ENCODE results near the gene TXNDC17. TPM values are rescaled to one million over a fixed set of nuclear protein-coding genes. Genes with fewer than 3 reads are reported as not detected.

Gene TXNDC17
- total RNA-seq (2022; extraction: Qiagen RNA extraction) = 406 to 462 TPM (median 437 TPM) in 5 replicates

DNA sequence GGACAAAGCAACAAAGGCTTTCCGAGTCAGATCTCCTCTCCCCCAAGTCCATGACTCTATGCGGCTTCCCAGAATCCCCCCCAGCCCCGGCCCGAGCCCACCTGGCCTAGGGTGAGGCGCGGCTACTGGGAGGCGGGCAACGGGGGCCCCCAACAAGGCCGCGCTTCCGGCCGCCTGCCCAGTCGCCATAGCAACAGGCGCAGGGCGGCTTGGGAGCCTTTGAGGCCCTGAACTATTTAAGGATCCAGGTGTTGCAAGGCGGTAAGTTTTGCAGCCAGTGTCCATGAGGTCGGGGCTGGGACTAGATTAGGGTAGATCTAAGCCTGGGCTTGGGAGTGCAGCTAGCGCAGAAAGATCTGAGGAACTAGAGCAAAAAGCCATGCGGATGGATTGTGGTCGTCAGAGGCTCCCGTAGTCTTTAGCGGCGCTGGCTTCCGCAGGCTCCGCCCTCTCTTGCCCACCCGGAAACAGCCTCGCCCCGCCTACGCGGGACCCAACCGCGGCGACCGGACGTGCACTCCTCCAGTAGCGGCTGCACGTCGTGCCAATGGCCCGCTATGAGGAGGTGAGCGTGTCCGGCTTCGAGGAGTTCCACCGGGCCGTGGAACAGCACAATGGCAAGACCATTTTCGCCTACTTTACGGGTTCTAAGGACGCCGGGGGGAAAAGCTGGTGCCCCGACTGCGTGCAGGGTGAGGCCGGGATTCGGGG, at the start of gene TXNDC17, which contains the start of gene KIAA0753:
TXNDC17 (plus strand) TSS at position 525 of the 711 bp plus-strand sequence; CDS start at position 548, 23 bp downstream.
KIAA0753 (minus strand) TSS at position 176 of the 711 bp plus-strand sequence. CDS start 5,608 bp downstream, outside the sequence.

DNA sequence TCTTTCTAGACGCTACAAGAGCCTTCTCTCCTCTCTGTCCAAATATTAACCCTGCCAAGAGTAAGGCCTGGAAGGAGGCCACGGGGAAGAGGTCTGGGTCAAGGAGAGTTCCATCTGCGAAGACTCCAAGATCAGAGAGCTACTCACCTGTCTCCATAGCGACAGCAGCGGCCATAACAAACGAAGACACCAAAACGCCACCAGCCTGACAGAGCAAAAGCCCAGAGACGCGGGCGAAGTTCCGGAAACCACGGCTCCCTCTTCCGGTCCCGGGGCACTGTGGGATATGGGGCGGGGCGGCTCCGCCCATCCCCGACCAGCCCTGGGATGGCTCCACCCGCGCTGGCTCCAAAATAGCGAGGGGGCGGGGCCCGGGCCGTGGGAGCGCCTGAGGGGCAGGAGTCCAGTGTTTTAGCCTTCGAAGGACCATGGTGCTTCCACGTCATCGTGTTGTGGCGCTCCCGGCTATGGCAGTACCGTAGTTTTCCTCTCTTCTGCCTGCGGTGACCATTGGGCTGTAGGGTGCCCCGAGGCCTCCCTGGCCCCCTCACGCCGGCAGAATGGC, 10.6 kb downstream of the TXNDC17 start, which contains the start of the genes C17orf100 and MED31:
C17orf100 (plus strand) TSS at position 409 of the 565 bp plus-strand sequence; CDS start at position 561, 152 bp downstream.
MED31 (minus strand) TSS at position 252 of the 565 bp plus-strand sequence; CDS start at position 175, 77 bp downstream.

Other genes with a start within 250 kb of the TXNDC17 start
- gene AIPL1, start 205.9 kb upstream of the TXNDC17 start, total RNA-seq (2022; extraction: Qiagen RNA extraction) = not detected in 5 replicates
- 35.0 to 53.2 TPM (median 46.2 TPM) in 5 replicates for gene PIMREG, start 196.6 kb upstream of the TXNDC17 start, total RNA-seq (2022; extraction: Qiagen RNA extraction)
- gene PITPNM3, start 84.5 kb upstream of the TXNDC17 start, total RNA-seq (2022; extraction: Qiagen RNA extraction) = 1.4 to 2.7 TPM (median 2.0 TPM) in 5 replicates
- 18.9 to 20.5 TPM (median 19.5 TPM) in 5 replicates for gene KIAA0753, start 349 bp upstream of the TXNDC17 start, total RNA-seq (2022; extraction: Qiagen RNA extraction)
- 21.4 to 40.1 TPM (median 30.8 TPM) in 5 replicates for gene MED31, start 10.5 kb downstream of the TXNDC17 start, total RNA-seq (2022; extraction: Qiagen RNA extraction)
- 2.4 to 3.3 TPM (median 3.0 TPM) in 5 replicates for gene C17orf100, start 10.7 kb downstream of the TXNDC17 start, total RNA-seq (2022; extraction: Qiagen RNA extraction)
- 0.10 to 0.37 TPM (median 0.16 TPM) in 5 replicates for gene SLC13A5, start 72.3 kb downstream of the TXNDC17 start, total RNA-seq (2022; extraction: Qiagen RNA extraction)
- gene XAF1, start 115.0 kb downstream of the TXNDC17 start, total RNA-seq (2022; extraction: Qiagen RNA extraction) = 0.06 to 0.16 TPM in 2 of 5 replicates, not detected in the others
- not detected in 5 replicates for gene FBXO39, start 135.2 kb downstream of the TXNDC17 start, total RNA-seq (2022; extraction: Qiagen RNA extraction)
- 0.07 to 0.24 TPM (median 0.18 TPM) in 3 of 5 replicates, not detected in the others for gene TEKT1, start 190.7 kb downstream of the TXNDC17 start, total RNA-seq (2022; extraction: Qiagen RNA extraction)